ENCODE data around the gene RHBDF1. TPM values are rescaled to one million over a fixed set of nuclear protein-coding genes. Genes with fewer than 3 reads are reported as not detected.

RHBDF1 gene
- total and polyA plus RNA-seq, 9 of the 15 experiments (the other 6 are each of a cell fraction or from before 2014, with no cell fraction given), result 1.0 to 8.2 (median 4.2) TPM

- intact Hi-C loops (cut with micrococcal nuclease), result no loop called here
- POLR2A ChIA-PET, result interaction anchor here (0.9 to 2.0 kb wide), 6 partner anchors 12 to 44 kb away, joined by 3 to 11 read pairs (median 4); no protein-coding TSS in a partner anchor
- TSS peak; percentile 57 for BruUV-seq (replicated peaks)
- H2AFZ ChIP-seq (ENCODE audit: low read depth, low read length), result peak overlapping the region; percentile 76; the same call in 1 of the 2 replicates
- peaks cover 27 to 70% of the 10 kb centered on the region in 2 experiments for H3K4me1 ChIP-seq (replicated peaks in 1 of 2; ENCODE audit: control insufficient read depth in 2 of 2, insufficient read depth in 2 of 2, low read length in 2 of 2)
- H3K27me3 ChIP-seq (ENCODE audit: control insufficient read depth in 2 of 2, insufficient read depth in 2 of 2, low read length in 2 of 2), result no peaks in the 10 kb centered on the region
- peak overlapping the region; percentile 93 for H3K4me3 ChIP-seq
- peak overlapping the region; percentile 88 for H3K4me2 ChIP-seq (ENCODE audit: insufficient read depth, low read length)
- in situ Hi-C loops (cut with MboI), result no loop called here
- H3K9me3 ChIP-seq (replicated peaks; ENCODE audit: control insufficient read depth, insufficient read depth, low read depth, low read length), result no peaks in the 10 kb centered on the region
- ATAC-seq (no peak), DNase-seq (ENCODE audit: extremely low read depth in 1 of 4, low spot score in 3 of 4) (peak in 1 of 4 experiments; percentile 28), FAIRE-seq (peak; percentile 48)
- H3K79me2 ChIP-seq (ENCODE audit: control insufficient read depth, insufficient read depth, low read length), result peaks cover 29% of the 10 kb centered on the region
- WGBS (ENCODE audit: insufficient coverage, low coverage, missing lambda C conversion rate), result 2% methylated on average over 35 of the region's 36 CpGs
- peaks cover 5% of the 10 kb centered on the region for H3K9me1 ChIP-seq (ENCODE audit: control insufficient read depth, insufficient read depth, low read length)
- no peaks in the 10 kb centered on the region; the same call in 1 of the 2 replicates for H4K20me1 ChIP-seq (replicated peaks; ENCODE audit: control insufficient read depth, insufficient read depth, low read length)
- peaks cover 29% of the 10 kb centered on the region; the same call in 2 of the 3 replicates for H3K36me3 ChIP-seq (ENCODE audit: control insufficient read depth, insufficient read depth, low read length)
- H3K9ac ChIP-seq (ENCODE audit: insufficient read depth in 1 of 2, low read depth in 2 of 2, low read length in 2 of 2), result peak overlapping the region; percentile 89 to 100
- CTCF ChIA-PET (ENCODE audit: low intra/inter-chr PET ratio), result interaction anchor here (1.0 kb wide), 1 partner anchor 18 kb away, joined by 3 read pairs; no protein-coding TSS in a partner anchor
- peak overlapping the region; percentile 89 for H3K27ac ChIP-seq (ENCODE audit: extremely low read depth, low read depth, low read length)
- peak; percentile 2 for TF ChIP-seq CCNT2 (IDR thresholded peaks at IDR 0.05; ENCODE audit: borderline replicate concordance, extremely low read depth, insufficient read length, low read depth, low read length)
- TF ChIP-seq POLR2A (conservative IDR thresholded peaks at IDR 0.05), result peak; percentile 36; the same call in 1 of the 2 replicates
- TF ChIP-seq FIP1L1 (IDR thresholded peaks at IDR 0.05; ENCODE audit: low read depth, low read length, poor library complexity, severe bottlenecking), result peak; percentile 6
- peak; percentile 47; the same call in 1 of the 2 replicates for TF ChIP-seq ZBTB40 (IDR thresholded peaks at IDR 0.05)
- TF ChIP-seq ZBTB40 (CRISPR knock-in tag; IDR thresholded peaks at IDR 0.05), result no peak
- peak; percentile 47 for TF ChIP-seq RBBP5 (IDR thresholded peaks at IDR 0.05; ENCODE audit: borderline replicate concordance, insufficient read depth, low read length, poor library complexity, severe bottlenecking)
- peak; percentile 8 for TF ChIP-seq KDM5B (IDR thresholded peaks at IDR 0.05; ENCODE audit: insufficient replicate concordance, low read depth, low read length)
- no peak for TF ChIP-seq ZNF239 (CRISPR knock-in tag; IDR thresholded peaks at IDR 0.05)
- TF ChIP-seq CHD4 (IDR thresholded peaks at IDR 0.05; ENCODE audit: insufficient read depth, insufficient replicate concordance, low read depth, low read length, poor library complexity, severe bottlenecking), result no peak
- no peak for TF ChIP-seq ZNF696 (CRISPR knock-in tag; conservative IDR thresholded peaks at IDR 0.05)
- 0 out of 2 replicates have a peak, but pooled peaks have one; percentile 12 for TF ChIP-seq SUPT5H (IDR thresholded peaks at IDR 0.05)
Observed at GRCh38 chr16:78444-79150, 6.2 kb upstream of the RHBDF1 start.
